ENCODE results near the gene PTGFRN. TPM values are rescaled to one million over a fixed set of nuclear protein-coding genes. Genes with fewer than 3 reads are reported as not detected.

PTGFRN gene
- total RNA-seq, 1 experiment from 2014 or later: 60.6 TPM

DNA sequence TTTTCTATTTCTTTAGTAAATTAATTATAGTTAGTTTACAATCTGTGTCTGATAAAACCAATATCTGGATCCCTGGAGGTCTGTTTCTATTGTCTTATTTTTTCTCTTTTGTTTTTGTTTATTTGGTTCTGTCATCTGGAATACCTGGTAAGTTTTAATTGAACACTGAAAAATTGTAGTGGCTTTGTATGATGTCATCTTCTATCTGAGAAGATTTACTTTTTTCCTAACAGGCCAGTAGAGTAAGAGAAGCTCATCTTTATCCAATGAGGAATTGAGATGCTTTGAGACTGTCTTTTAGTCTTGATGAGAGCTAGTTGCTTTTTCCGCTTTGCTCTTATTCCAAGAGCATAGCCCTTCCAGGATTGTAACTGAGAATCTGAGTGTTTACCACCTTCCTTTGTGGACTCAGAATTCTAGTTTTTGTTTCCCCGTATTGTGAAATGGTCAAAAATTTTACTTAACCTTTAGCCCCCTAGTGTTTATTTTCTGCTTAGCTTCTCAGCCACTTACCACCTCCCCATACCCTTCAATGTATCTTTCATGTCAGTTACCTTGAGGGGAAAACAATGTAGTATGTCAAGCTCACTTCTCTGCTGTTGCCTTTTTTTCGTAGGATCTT lies 25.0 kb downstream of the PTGFRN start:
- no peak overlapping the region for H3K9ac ChIP-seq (ENCODE audit: low read length)
- ATAC-seq (peak; percentile 55; the same call in 1 of the 2 replicates), DNase-seq (ENCODE audit: low read depth, low spot score) (no peak)
- H3K27me3 ChIP-seq (ENCODE audit: insufficient read depth, low read length): no peaks in the 10 kb centered on the region
- H3K4me1 ChIP-seq (ENCODE audit: control insufficient read depth in 1 of 2, insufficient read depth in 2 of 2, low read length in 2 of 2): no peaks in the 10 kb centered on the region
- peaks cover 15% of the 10 kb centered on the region; the same call in 1 of the 2 replicates for H3K79me2 ChIP-seq (ENCODE audit: insufficient read depth, low read length)
- H3K4me2 ChIP-seq (ENCODE audit: low read length): no peak overlapping the region
- H3K27ac ChIP-seq (ENCODE audit: low read depth, low read length): no peak overlapping the region
- no TSS peak for BruUV-seq (replicated peaks)
- no peaks in the 10 kb centered on the region for H3K9me3 ChIP-seq (ENCODE audit: control insufficient read depth in 1 of 2, insufficient read depth in 1 of 2, low read depth in 1 of 2, low read length in 2 of 2)
- ChIA-PET RAD21 (ENCODE audit: low non-redundant PET in 1 of 2, low total read pairs in 2 of 2, uncharacterized antibody in 2 of 2, unreplicated experiment in 2 of 2) (no interaction called here), POLR2A (no interaction called here), CTCF (interaction anchor here (0.7 to 1.8 kb wide), 4 partner anchors 12 to 197 kb away, joined by 3 to 7 read pairs (median 4); no protein-coding TSS in a partner anchor)
- no peaks in the 10 kb centered on the region for H3K9me2 ChIP-seq (ENCODE audit: insufficient read depth)
- intact Hi-C loops (cut with micrococcal nuclease): loop anchor here (10.0 kb wide), 1 partner anchor 200 kb away; no protein-coding TSS in a partner anchor
- H4K20me1 ChIP-seq (ENCODE audit: insufficient read depth): no peaks in the 10 kb centered on the region
- TF ChIP-seq RAD21 (IDR thresholded peaks at IDR 0.05; ENCODE audit: low read depth) (peak; percentile 17; the same call in 1 of the 2 replicates), ELF1 (IDR thresholded peaks at IDR 0.05; ENCODE audit: borderline replicate concordance, low read depth) (no peak)
- TF ChIP-seq, protein P1, sequence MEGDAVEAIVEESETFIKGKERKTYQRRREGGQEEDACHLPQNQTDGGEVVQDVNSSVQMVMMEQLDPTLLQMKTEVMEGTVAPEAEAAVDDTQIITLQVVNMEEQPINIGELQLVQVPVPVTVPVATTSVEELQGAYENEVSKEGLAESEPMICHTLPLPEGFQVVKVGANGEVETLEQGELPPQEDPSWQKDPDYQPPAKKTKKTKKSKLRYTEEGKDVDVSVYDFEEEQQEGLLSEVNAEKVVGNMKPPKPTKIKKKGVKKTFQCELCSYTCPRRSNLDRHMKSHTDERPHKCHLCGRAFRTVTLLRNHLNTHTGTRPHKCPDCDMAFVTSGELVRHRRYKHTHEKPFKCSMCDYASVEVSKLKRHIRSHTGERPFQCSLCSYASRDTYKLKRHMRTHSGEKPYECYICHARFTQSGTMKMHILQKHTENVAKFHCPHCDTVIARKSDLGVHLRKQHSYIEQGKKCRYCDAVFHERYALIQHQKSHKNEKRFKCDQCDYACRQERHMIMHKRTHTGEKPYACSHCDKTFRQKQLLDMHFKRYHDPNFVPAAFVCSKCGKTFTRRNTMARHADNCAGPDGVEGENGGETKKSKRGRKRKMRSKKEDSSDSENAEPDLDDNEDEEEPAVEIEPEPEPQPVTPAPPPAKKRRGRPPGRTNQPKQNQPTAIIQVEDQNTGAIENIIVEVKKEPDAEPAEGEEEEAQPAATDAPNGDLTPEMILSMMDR (IDR thresholded peaks at IDR 0.05 in 2 of 3, conservative IDR thresholded peaks at IDR 0.05 in 1 of 3; ENCODE audit: borderline replicate concordance in 1 of 3, insufficient read depth in 1 of 3, low read depth in 2 of 3, low read length in 2 of 3): peak in 2 of 3 experiments; percentile 33 to 52; a peak in 2 of 6 replicates
- no peaks in the 10 kb centered on the region for H3K36me3 ChIP-seq (ENCODE audit: control insufficient read depth in 1 of 2, insufficient read depth in 2 of 2, low read length in 2 of 2)
- no peak overlapping the region for H2AFZ ChIP-seq (ENCODE audit: low read depth, low read length, poor library complexity, severe bottlenecking)
- H3K4me3 ChIP-seq (replicated peaks in 1 of 2; ENCODE audit: low read depth in 1 of 2, low read length in 2 of 2): no peak overlapping the region

- H3K36me3 ChIP-seq (ENCODE audit: control insufficient read depth in 1 of 2, insufficient read depth in 2 of 2, low read length in 2 of 2): peaks cover 0 to 4% of the 10 kb centered on the region in 2 experiments; a peak in 1 of 4 replicates
- DNase-seq (ENCODE audit: low read depth, low spot score) (no peak), ATAC-seq (no peak)
- no peaks in the 10 kb centered on the region for H3K9me3 ChIP-seq (ENCODE audit: control insufficient read depth in 1 of 2, insufficient read depth in 1 of 2, low read depth in 1 of 2, low read length in 2 of 2)
- H3K27ac ChIP-seq (ENCODE audit: low read depth, low read length): no peak overlapping the region
- H3K27me3 ChIP-seq (ENCODE audit: insufficient read depth, low read length): no peaks in the 10 kb centered on the region
- POLR2A ChIA-PET: no interaction called here
- H3K4me3 ChIP-seq (replicated peaks in 1 of 2; ENCODE audit: low read depth in 1 of 2, low read length in 2 of 2): no peak overlapping the region
- intact Hi-C loops (cut with micrococcal nuclease): loop anchor here (10.0 kb wide), 1 partner anchor 203 kb away; no protein-coding TSS in a partner anchor
- H3K9ac ChIP-seq (ENCODE audit: low read length): no peak overlapping the region
- H2AFZ ChIP-seq (ENCODE audit: low read depth, low read length, poor library complexity, severe bottlenecking): no peak overlapping the region
- no peaks in the 10 kb centered on the region for H3K4me1 ChIP-seq (ENCODE audit: control insufficient read depth in 1 of 2, insufficient read depth in 2 of 2, low read length in 2 of 2)
- RAD21 ChIA-PET (ENCODE audit: low non-redundant PET in 1 of 2, low total read pairs in 2 of 2, uncharacterized antibody in 2 of 2, unreplicated experiment in 2 of 2): no interaction called here
- no peaks in the 10 kb centered on the region for H3K9me2 ChIP-seq (ENCODE audit: insufficient read depth)
- H3K79me2 ChIP-seq (ENCODE audit: insufficient read depth, low read length): peaks cover 13% of the 10 kb centered on the region; the same call in 1 of the 2 replicates
- H4K20me1 ChIP-seq (ENCODE audit: insufficient read depth): no peaks in the 10 kb centered on the region
- BruUV-seq (replicated peaks): no TSS peak
- H3K4me2 ChIP-seq (ENCODE audit: low read length): no peak overlapping the region
- CTCF ChIA-PET: no interaction called here
- TF ChIP-seq REST (IDR thresholded peaks at IDR 0.05; ENCODE audit: low read depth): no peak
- no peak for TF ChIP-seq SIN3A (IDR thresholded peaks at IDR 0.05; ENCODE audit: low read depth)
- no peak for TF ChIP-seq JUND (IDR thresholded peaks at IDR 0.05)
- no peak for TF ChIP-seq EZH2phosphoT487 (IDR thresholded peaks at IDR 0.05; ENCODE audit: borderline replicate concordance)
- no peak for TF ChIP-seq EGR1 (IDR thresholded peaks at IDR 0.05; ENCODE audit: low read depth)
- no peak for TF ChIP-seq ZBTB33 (IDR thresholded peaks at IDR 0.05; ENCODE audit: extremely low read depth, insufficient replicate concordance, low read length)
- TF ChIP-seq CBX3 (IDR thresholded peaks at IDR 0.05; ENCODE audit: low read depth): no peak
- TF ChIP-seq SRF (IDR thresholded peaks at IDR 0.05; ENCODE audit: low read depth): no peak
- no peak for TF ChIP-seq RAD21 (IDR thresholded peaks at IDR 0.05; ENCODE audit: low read depth)
- no peak for TF ChIP-seq POLR2AphosphoS5 (IDR thresholded peaks at IDR 0.05; ENCODE audit: low read depth, low read length)
These were observed 28.5 kb downstream of the PTGFRN start for GRCh38 chr1:116938216-116938615.

Data from HCT116 (cell line).